Cardiac muscle cell (in vitro differentiated cells and primary cell): ENCODE measurements around the gene NTPCR. TPM values are rescaled to one million over a fixed set of nuclear protein-coding genes. Genes with fewer than 3 reads are reported as not detected.
"Not testable (repeated sequence)": the region's sequence is repeated elsewhere in the genome, so short reads cannot be mapped to it uniquely, and the experiment has no call there.

ENCODE experiments used
- DNase-seq, 2 donors: peaks; one replicate each; pipeline versions ENCODE4 v3.0.0 to v3.0.0-alpha.2; 2010 to 2017; ENCODE audit warnings: low read depth in 1 of 2, low spot score in 1 of 2
- H3K27ac ChIP-seq: fragments of 200-600 bp; sonication (generic); 2 replicates; pipeline ENCODE4 v1.5.1; 2016
- H3K27me3 ChIP-seq: fragments of 200-600 bp; sonication (generic); 2 replicates; pipeline ENCODE4 v1.6.0; 2016; ENCODE audit warnings: control low read depth
- H3K36me3 ChIP-seq: fragments of 200-600 bp; sonication (generic); 2 replicates; pipeline ENCODE4 v1.5.1; 2016; ENCODE audit warnings: control low read depth
- H3K4me1 ChIP-seq: fragments of 200-600 bp; sonication (generic); 2 replicates; pipeline ENCODE4 v1.8.1; 2017; ENCODE audit warnings: low read depth, mild to moderate bottlenecking, mixed run types
- H3K4me3 ChIP-seq: fragments of 200-600 bp; sonication (generic); 2 replicates; pipeline ENCODE4 v1.5.1; 2016; ENCODE audit warnings: mild to moderate bottlenecking
- H3K9me3 ChIP-seq: fragments of 200-600 bp; sonication (generic); 2 replicates; pipeline ENCODE4 v1.5.1; 2017; ENCODE audit warnings: low read depth, mild to moderate bottlenecking, control low read depth
- polyA plus RNA-seq: library from polyadenylated mRNA; unstranded; fragments of >200 nt; fragmentation: Nextera tagmentation; extraction: Ambion mirVana; gene quantifications from 2 replicates; pipeline ENCODE4 v1.2.1, GENCODE V29; 2016
- total RNA-seq: library from RNA; depleted of rRNA; stranded (reverse); fragments of >200 nt; gene quantifications from 2 replicates; pipeline ENCODE4 v1.2.3, GENCODE V29; 2016
- TF ChIP-seq, protein P1 (sequence below): IDR thresholded peaks from 2 replicates; pipeline ENCODE4 v1.5.1; 2012; ENCODE audit warnings: low read depth, mild to moderate bottlenecking, low read length

Gene NTPCR
- total and polyA plus RNA-seq, 2 experiments from 2014 or later = 37.5 to 154 TPM

- no peaks in the 10 kb centered on the region for H3K27me3 ChIP-seq
- H3K9me3 ChIP-seq = no peaks in the 10 kb centered on the region
- no peak overlapping the region for H3K4me3 ChIP-seq
- H3K4me1 ChIP-seq = no peaks in the 10 kb centered on the region
- DNase-seq = no peak
- no peaks in the 10 kb centered on the region for H3K36me3 ChIP-seq
- H3K27ac ChIP-seq = no peak overlapping the region
- TF ChIP-seq, protein P1, sequence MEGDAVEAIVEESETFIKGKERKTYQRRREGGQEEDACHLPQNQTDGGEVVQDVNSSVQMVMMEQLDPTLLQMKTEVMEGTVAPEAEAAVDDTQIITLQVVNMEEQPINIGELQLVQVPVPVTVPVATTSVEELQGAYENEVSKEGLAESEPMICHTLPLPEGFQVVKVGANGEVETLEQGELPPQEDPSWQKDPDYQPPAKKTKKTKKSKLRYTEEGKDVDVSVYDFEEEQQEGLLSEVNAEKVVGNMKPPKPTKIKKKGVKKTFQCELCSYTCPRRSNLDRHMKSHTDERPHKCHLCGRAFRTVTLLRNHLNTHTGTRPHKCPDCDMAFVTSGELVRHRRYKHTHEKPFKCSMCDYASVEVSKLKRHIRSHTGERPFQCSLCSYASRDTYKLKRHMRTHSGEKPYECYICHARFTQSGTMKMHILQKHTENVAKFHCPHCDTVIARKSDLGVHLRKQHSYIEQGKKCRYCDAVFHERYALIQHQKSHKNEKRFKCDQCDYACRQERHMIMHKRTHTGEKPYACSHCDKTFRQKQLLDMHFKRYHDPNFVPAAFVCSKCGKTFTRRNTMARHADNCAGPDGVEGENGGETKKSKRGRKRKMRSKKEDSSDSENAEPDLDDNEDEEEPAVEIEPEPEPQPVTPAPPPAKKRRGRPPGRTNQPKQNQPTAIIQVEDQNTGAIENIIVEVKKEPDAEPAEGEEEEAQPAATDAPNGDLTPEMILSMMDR = no peak
Measured at GRCh38 chr1:232995189-232995588, 44.8 kb downstream of the NTPCR start.

DNA sequence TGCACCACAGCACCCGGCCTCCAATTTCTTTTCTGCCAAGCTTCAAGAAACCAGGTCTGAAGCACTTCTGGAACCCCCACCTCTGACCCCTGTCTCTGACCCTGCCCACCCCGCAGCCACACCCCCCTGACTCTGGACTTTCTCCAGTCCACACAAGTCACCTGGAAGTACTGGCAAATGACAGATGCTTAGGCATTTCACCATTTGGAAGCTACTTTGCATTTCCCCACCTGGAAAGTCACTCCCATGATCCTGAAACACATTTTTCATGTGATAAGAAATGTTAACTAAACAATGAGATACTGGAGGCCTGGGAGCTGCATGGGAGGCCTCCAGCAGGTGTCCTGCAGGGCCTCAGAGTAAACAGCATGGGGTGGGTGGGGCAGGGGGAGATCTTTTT, 45.7 kb downstream of the NTPCR start:
- H3K4me3 ChIP-seq = no peak overlapping the region
- H3K9me3 ChIP-seq = no peaks in the 10 kb centered on the region
- no peaks in the 10 kb centered on the region for H3K36me3 ChIP-seq
- no peaks in the 10 kb centered on the region for H3K4me1 ChIP-seq
- no peak overlapping the region for H3K27ac ChIP-seq
- TF ChIP-seq, protein P1 = no peak
- no peak for DNase-seq
- H3K27me3 ChIP-seq = no peaks in the 10 kb centered on the region

GRCh38 chr1:232998138-232998537, 47.7 kb downstream of the NTPCR start:
- no peak for DNase-seq
- H3K36me3 ChIP-seq = no peaks in the 10 kb centered on the region
- H3K27me3 ChIP-seq = no peaks in the 10 kb centered on the region
- no peak overlapping the region for H3K27ac ChIP-seq
- TF ChIP-seq, protein P1 = no peak
- H3K4me1 ChIP-seq = no peaks in the 10 kb centered on the region
- H3K9me3 ChIP-seq = no peaks in the 10 kb centered on the region
- H3K4me3 ChIP-seq = no peak overlapping the region

DNA sequence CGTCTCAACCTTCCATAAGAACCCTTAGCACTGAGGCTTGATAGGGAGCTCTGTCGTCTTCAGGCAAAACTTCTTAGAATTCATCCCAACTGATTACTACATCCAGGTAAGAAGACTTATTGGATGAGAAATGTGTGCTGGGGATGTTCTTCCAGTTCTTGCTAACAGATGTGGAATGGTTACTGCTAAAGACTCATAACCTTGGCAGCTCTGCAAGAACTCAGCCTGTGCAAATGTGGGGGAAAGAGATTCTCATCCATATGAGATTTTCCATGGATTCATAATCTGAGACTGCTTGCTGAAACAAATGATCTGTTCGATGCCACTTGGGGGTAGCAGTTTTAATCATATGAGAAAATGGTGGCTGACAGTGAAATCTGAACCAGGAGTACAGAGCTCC, 48.2 kb downstream of the NTPCR start:
- Histone ChIP-seq H3K36me3 (no peaks in the 10 kb centered on the region), H3K4me3 (no peak overlapping the region), H3K27me3 (no peaks in the 10 kb centered on the region), H3K27ac (no peak overlapping the region), H3K9me3 (no peaks in the 10 kb centered on the region), H3K4me1 (no peaks in the 10 kb centered on the region)
- TF ChIP-seq, protein P1 = no peak
- no peak for DNase-seq

GRCh38 chr1:232999956-233000625, 49.7 kb downstream of the NTPCR start:
- Histone ChIP-seq H3K4me3 (no peak overlapping the region), H3K27me3 (no peaks in the 10 kb centered on the region), H3K36me3 (no peaks in the 10 kb centered on the region), H3K4me1 (no peaks in the 10 kb centered on the region), H3K27ac (no peak overlapping the region), H3K9me3 (no peaks in the 10 kb centered on the region)
- DNase-seq = no peak
- TF ChIP-seq, protein P1 = no peak

DNA sequence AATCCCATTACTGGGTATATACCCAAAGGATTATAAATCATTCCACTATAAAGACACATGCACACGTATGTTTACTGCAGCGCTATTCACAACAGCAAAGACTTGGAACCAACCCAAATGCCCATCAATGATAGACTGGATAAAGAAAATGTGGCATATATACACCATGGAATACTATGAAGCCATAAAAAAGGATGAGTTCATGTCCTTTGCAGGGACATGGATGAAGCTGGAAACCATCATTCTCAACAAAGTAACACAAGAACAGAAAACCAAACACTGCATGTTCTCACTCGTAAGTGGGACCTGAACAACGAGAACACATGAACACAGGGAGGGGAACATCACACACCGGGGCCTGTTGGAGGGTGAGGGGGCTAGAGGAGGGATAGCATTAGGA, 53.2 kb downstream of the NTPCR start:
- H3K4me3 ChIP-seq, H3K9me3 ChIP-seq, H3K27ac ChIP-seq, H3K4me1 ChIP-seq, H3K36me3 ChIP-seq, DNase-seq, H3K27me3 ChIP-seq: not testable (repeated sequence)
